ENCODE measurements around the gene YIPF2. TPM values are rescaled to one million over a fixed set of nuclear protein-coding genes. Genes with fewer than 3 reads are reported as not detected.

YIPF2 gene
- total and polyA plus RNA-seq, 2 of the 4 experiments (the other 2 are of a cell fraction), result 61.5 to 78.0 TPM

GRCh38 chr19:10872546-10873107 lies 55.8 kb downstream of the YIPF2 start:
- Histone ChIP-seq H3K56ac (ENCODE audit: extremely low read depth, insufficient read depth, low read length) (no peak overlapping the region; the same call in none of the 2 replicates), H3K14ac (replicated peaks; ENCODE audit: low read depth, low read length) (peak overlapping the region; percentile 41), H3K4ac (ENCODE audit: low read depth, low read length) (peak overlapping the region; percentile 54), H3K23ac (ENCODE audit: low read depth, low read length) (peak overlapping the region; percentile 87), H3K9ac (ENCODE audit: low read depth, low read length) (peak overlapping the region; percentile 93), H2AK5ac (ENCODE audit: low read depth, low read length) (peak overlapping the region; percentile 89), H3K79me1 (ENCODE audit: low read depth in 1 of 2, low read length in 2 of 2) (peaks cover 13 to 52% of the 10 kb centered on the region in 2 experiments), H3K9me3 (ENCODE audit: control insufficient read depth, insufficient read depth, low read length) (no peaks in the 10 kb centered on the region), H4K8ac (ENCODE audit: low read depth in 2 of 2, low read length in 2 of 2) (peak overlapping the region; percentile 23 to 73; a peak in 3 of 4 replicates), H2AFZ (replicated peaks; ENCODE audit: low read length, poor library complexity) (peak overlapping the region; percentile 85), H3K9me1 (ENCODE audit: insufficient read depth, low read length) (peaks cover 16% of the 10 kb centered on the region), H3K36me3 (ENCODE audit: control insufficient read depth, insufficient read depth, low read length) (no peaks in the 10 kb centered on the region), H2BK120ac (ENCODE audit: low read depth, low read length) (no peak overlapping the region), H4K5ac (ENCODE audit: low read depth, low read length) (peak overlapping the region; percentile 13; the same call in 1 of the 2 replicates), H4K20me1 (ENCODE audit: insufficient read depth, low read length) (peaks cover 30% of the 10 kb centered on the region), H4K91ac (ENCODE audit: insufficient read depth, low read depth, low read length) (peak overlapping the region; percentile 31), H2BK20ac (ENCODE audit: low read depth, low read length) (no peak overlapping the region), H2BK15ac (ENCODE audit: low read depth, low read length) (no peak overlapping the region), H3K27ac (ENCODE audit: insufficient read depth, low read length) (peak overlapping the region; percentile 81), H3K27me3 (ENCODE audit: control insufficient read depth, insufficient read depth, low read length) (no peaks in the 10 kb centered on the region), H3K4me2 (ENCODE audit: low read depth, low read length) (peak overlapping the region; percentile 93), H2BK5ac (ENCODE audit: low read depth, low read length, poor library complexity, severe bottlenecking) (peak overlapping the region; percentile 96), H3K4me3 (ENCODE audit: insufficient read depth, low read depth, low read length) (peak overlapping the region; percentile 97), H2AK9ac (replicated peaks; ENCODE audit: low read depth, low read length, poor library complexity) (peak overlapping the region; percentile 95), H3K18ac (ENCODE audit: low read depth, low read length) (no peak overlapping the region; the same call in 1 of the 2 replicates), H3K4me1 (ENCODE audit: control insufficient read depth, insufficient read depth, low read length) (peaks cover 6% of the 10 kb centered on the region)
- TF ChIP-seq SMC3 (IDR thresholded peaks at IDR 0.05; ENCODE audit: low read depth, low read length), result no peak
- 0 out of 2 replicates have a peak, but pooled peaks have one; percentile 20 for TF ChIP-seq MXI1 (IDR thresholded peaks at IDR 0.05; ENCODE audit: borderline replicate concordance, low read depth, low read length)
- dilution Hi-C loops (cut with HindIII; ENCODE audit: low sequenced_read_pairs, unreplicated experiment) (no loop called here), in situ Hi-C loops (cut with MboI; ENCODE audit: low sequenced_read_pairs) (no loop called here), intact Hi-C loops (cut with micrococcal nuclease) (loop anchor here (5.0 kb wide), 1 partner anchor 55 kb away; the partner anchor contains the start of genes TIMM29 and YIPF2)
- WGBS, 2 experiments (ENCODE audit: extremely low coverage in 2 of 2, insufficient read length in 1 of 2), result no CpG with 5 or more reads among the region's 16 CpGs
- ChIA-PET POLR2A (ENCODE audit: unreplicated experiment) (interaction anchor here (0.6 kb wide), 2 partner anchors 69 to 490 kb away, joined by 3 to 4 read pairs; no protein-coding TSS in a partner anchor), CTCF (interaction anchor here (0.8 kb wide), 1 partner anchor 64 kb away, joined by 6 read pairs; no protein-coding TSS in a partner anchor)
- DNase-seq (no peak), ATAC-seq (ENCODE audit: low read depth) (no peak)
- BruUV-seq (replicated peaks), result no TSS peak

Other genes starting within 250 kb of the YIPF2 start
- 18.6 and 19.9 TPM in 2 replicates for gene QTRT1, start 227.2 kb downstream of the YIPF2 start, total RNA-seq (2012; rRNA removed)
- 51.8 and 63.3 TPM in 2 replicates for gene QTRT1, start 227.2 kb downstream of the YIPF2 start, polyA plus RNA-seq (2012; rRNA removed)
- 55.0 and 55.6 TPM in 2 replicates for gene DNM2, start 210.6 kb downstream of the YIPF2 start, total RNA-seq (2012; rRNA removed)
- 74.2 and 74.6 TPM in 2 replicates for gene DNM2, start 210.6 kb downstream of the YIPF2 start, polyA plus RNA-seq (2012; rRNA removed)
- 32.8 and 37.6 TPM in 2 replicates for gene TMED1, start 92.4 kb downstream of the YIPF2 start, total RNA-seq (2012; rRNA removed)
- 41.4 and 46.3 TPM in 2 replicates for gene TMED1, start 92.4 kb downstream of the YIPF2 start, polyA plus RNA-seq (2012; rRNA removed)
- 0.18 and 0.28 TPM in 2 replicates for gene C19orf38, start 80.2 kb downstream of the YIPF2 start, total RNA-seq (2012; rRNA removed)
- gene C19orf38, start 80.2 kb downstream of the YIPF2 start, polyA plus RNA-seq (2012; rRNA removed), result 0.16 and 0.19 TPM in 2 replicates
- gene CARM1, start 57.1 kb downstream of the YIPF2 start, total RNA-seq (2012; rRNA removed), result 17.2 and 20.3 TPM in 2 replicates
- gene CARM1, start 57.1 kb downstream of the YIPF2 start, polyA plus RNA-seq (2012; rRNA removed), result 67.1 and 72.1 TPM in 2 replicates
- 13.4 and 13.9 TPM in 2 replicates for gene TIMM29, start 172 bp upstream of the YIPF2 start, total RNA-seq (2012; rRNA removed)
- gene TIMM29, start 172 bp upstream of the YIPF2 start, polyA plus RNA-seq (2012; rRNA removed), result 9.3 and 10.8 TPM in 2 replicates
- gene SMARCA4, start 32.4 kb upstream of the YIPF2 start, total RNA-seq (2012; rRNA removed), result 41.4 and 53.3 TPM in 2 replicates
- 73.6 and 85.6 TPM in 2 replicates for gene SMARCA4, start 32.4 kb upstream of the YIPF2 start, polyA plus RNA-seq (2012; rRNA removed)
- 40.5 and 45.2 TPM in 2 replicates for gene LDLR, start 160.8 kb upstream of the YIPF2 start, total RNA-seq (2012; rRNA removed)
- 53.8 and 61.2 TPM in 2 replicates for gene LDLR, start 160.8 kb upstream of the YIPF2 start, polyA plus RNA-seq (2012; rRNA removed)
- 68.3 and 97.5 TPM in 2 replicates for gene SPC24, start 227.1 kb upstream of the YIPF2 start, total RNA-seq (2012; rRNA removed)
- 11.7 and 12.2 TPM in 2 replicates for gene SPC24, start 227.1 kb upstream of the YIPF2 start, polyA plus RNA-seq (2012; rRNA removed)